ENCODE measurements around the gene TGFA.

Gene TGFA

DNA sequence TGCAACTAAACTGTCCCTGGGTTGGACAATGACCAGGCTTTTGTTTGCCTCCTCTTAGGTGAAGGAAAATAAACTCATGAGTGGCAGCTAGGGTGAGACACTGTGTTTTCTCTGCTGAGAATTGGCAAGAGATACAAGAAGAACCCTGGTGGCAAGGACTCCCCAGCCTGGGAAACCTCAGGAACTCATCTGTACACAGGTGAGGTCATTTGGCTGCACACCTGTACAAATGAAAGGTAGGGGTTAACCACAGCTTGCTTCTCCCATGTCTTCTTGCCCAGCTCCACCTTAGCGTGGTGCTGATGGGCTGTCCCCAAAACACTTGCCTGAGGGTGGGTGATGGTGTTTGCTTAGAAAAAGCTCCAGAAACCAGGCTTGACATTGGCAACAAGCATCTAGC is 154.6 kb downstream of the TGFA start:
- DNase-seq (ENCODE audit: low read depth in 1 of 2, low spot score in 1 of 2) = peak in 1 of 2 experiments; percentile 59
- in situ Hi-C loops (cut with HindIII; ENCODE audit: low pct_unique_long_range_greater_than_20kb, low sequenced_read_pairs) = no loop called here
- TF ChIP-seq JUND (IDR thresholded peaks at IDR 0.05; ENCODE audit: low read depth) = no peak

Measured in T47D (cell line).